HG03460 (cell line): ENCODE results near the gene CHRM2.

Experiments used
- ATAC-seq: cut with Tn5 transposase; IDR thresholded peaks from one replicate; pipeline ENCODE4 v1.9.1; 2021; ENCODE audit not compliant: unreplicated experiment

The CHRM2 gene

GRCh38 chr7:136891850-136892249, 23.4 kb downstream of the CHRM2 start:
- ATAC-seq: no peak

GRCh38 chr7:136894789-136895188, 26.3 kb downstream of the CHRM2 start:
- ATAC-seq: no peak

- no peak for ATAC-seq
Measured at GRCh38 chr7:136897676-136898075, 29.2 kb downstream of the CHRM2 start.

- ATAC-seq: no peak
Measured at GRCh38 chr7:136900005-136900404, 31.6 kb downstream of the CHRM2 start.

GRCh38 chr7:136910771-136911170, 42.3 kb downstream of the CHRM2 start:
- no peak for ATAC-seq

GRCh38 chr7:136911344-136911743, 42.9 kb downstream of the CHRM2 start:
- no peak for ATAC-seq

GRCh38 chr7:136912339-136912738, 43.9 kb downstream of the CHRM2 start:
- no peak for ATAC-seq

GRCh38 chr7:136914016-136914415, 45.6 kb downstream of the CHRM2 start:
- no peak for ATAC-seq

- no peak for ATAC-seq
Measured at GRCh38 chr7:136919820-136920219, 51.4 kb downstream of the CHRM2 start.

- ATAC-seq: no peak
Measured at GRCh38 chr7:136923111-136923667, 54.7 kb downstream of the CHRM2 start.

- ATAC-seq: no peak
Measured at GRCh38 chr7:136925044-136925443, 56.6 kb downstream of the CHRM2 start.

- no peak for ATAC-seq
Measured at GRCh38 chr7:136925556-136925955, 57.1 kb downstream of the CHRM2 start.

- no peak for ATAC-seq
Measured at GRCh38 chr7:136931169-136931867, 62.9 kb downstream of the CHRM2 start.

- ATAC-seq: no peak
Measured at GRCh38 chr7:136937436-136937835, 69.0 kb downstream of the CHRM2 start.

- ATAC-seq: no peak
Measured at GRCh38 chr7:136938476-136938875, 70.0 kb downstream of the CHRM2 start.

- ATAC-seq: no peak
Measured at GRCh38 chr7:136940122-136940521, 71.7 kb downstream of the CHRM2 start.

- no peak for ATAC-seq
Measured at GRCh38 chr7:136940917-136941316, 72.5 kb downstream of the CHRM2 start.

GRCh38 chr7:136941816-136942215, 73.4 kb downstream of the CHRM2 start:
- no peak for ATAC-seq

- ATAC-seq: no peak
Measured at GRCh38 chr7:136942401-136942800, 73.9 kb downstream of the CHRM2 start.

GRCh38 chr7:136942994-136943393, 74.5 kb downstream of the CHRM2 start:
- ATAC-seq: no peak

- ATAC-seq: no peak
Measured at GRCh38 chr7:136947347-136947746, 78.9 kb downstream of the CHRM2 start.

GRCh38 chr7:136950331-136950730, 81.9 kb downstream of the CHRM2 start:
- no peak for ATAC-seq

- ATAC-seq: no peak
Measured at GRCh38 chr7:136953386-136953785, 84.9 kb downstream of the CHRM2 start.
